Sciatic nerve (tissue), 2 donors: ENCODE data around the gene MIA. TPM values are rescaled to one million over a fixed set of nuclear protein-coding genes. Genes with fewer than 3 reads are reported as not detected.
"Not testable (repeated sequence)": the region's sequence is repeated elsewhere in the genome, so short reads cannot be mapped to it uniquely, and the experiment has no call there.

ENCODE experiments used
- ATAC-seq: fragments of 200-7000 bp; cut with Tn5 transposase; one replicate; pipeline ENCODE4 v1.9.1; 2020; ENCODE audit warnings: mild to moderate bottlenecking, moderate library complexity
- DNase-seq: peaks from one replicate; pipeline ENCODE4 v3.0.0-alpha.2; 2020; ENCODE audit warnings: low spot score
- intact Hi-C: fragments of 100-400 bp; cut with DNase I; formaldehyde crosslinking; loops from one replicate; pipeline ENCODE4 v1.14.2; 2022
- total RNA-seq: library from RNA; stranded (reverse); fragmentation: NEBNext Ultra II Directional; extraction: Animal tissue kit (Norgen Biotek cat#: 25700); gene quantifications from one replicate; pipeline ENCODE4 v1.2.1, GENCODE V29; 2021
- donor health status: DM: no; HTN: no; CAD: no.
- donor health status: DM: no; HTN: no; CAD: no.

The MIA gene
- total RNA-seq, 1 donor from 2014 or later: 173 TPM

- intact Hi-C loops: no loop called here
- DNase-seq (no peak), ATAC-seq (no peak)
These were observed 1.0 kb downstream of the MIA start for GRCh38 chr19:40776364-40776763.

GRCh38 chr19:40776932-40777644, 1.8 kb downstream of the MIA start:
- DNase-seq (peak; percentile 92), ATAC-seq (peak; percentile 91)
- intact Hi-C loops: no loop called here

GRCh38 chr19:40777645-40777936, 2.3 kb downstream of the MIA start:
- ATAC-seq (no peak), DNase-seq (no peak)
- intact Hi-C loops: no loop called here

- DNase-seq (peak; percentile 100), ATAC-seq (peak; percentile 97)
- intact Hi-C loops: no loop called here
These were observed 2.8 kb downstream of the MIA start, which contains the start of gene RAB4B for GRCh38 chr19:40777937-40778705. Gene RAB4B (plus strand): TSS chr19:40778247. CDS start chr19:40778376, 129 bp downstream.

- DNase-seq (no peak), ATAC-seq (no peak)
- intact Hi-C loops: no loop called here
These were observed 3.5 kb downstream of the MIA start for GRCh38 chr19:40778706-40779284.

GRCh38 chr19:40780582-40780981, 5.3 kb downstream of the MIA start:
- DNase-seq (no peak), ATAC-seq (no peak)
- intact Hi-C loops: no loop called here

GRCh38 chr19:40781140-40781539, 5.8 kb downstream of the MIA start:
- no peak for ATAC-seq
- intact Hi-C loops: no loop called here
- no peak for DNase-seq

- ATAC-seq: no peak
- intact Hi-C loops: no loop called here
- no peak for DNase-seq
These were observed 8.4 kb downstream of the MIA start for GRCh38 chr19:40783711-40784110.

GRCh38 chr19:40784146-40784545, 8.8 kb downstream of the MIA start:
- ATAC-seq, intact Hi-C loops, DNase-seq: not testable (repeated sequence)

- intact Hi-C loops: no loop called here
- DNase-seq (no peak), ATAC-seq (no peak)
These were observed 10.2 kb downstream of the MIA start for GRCh38 chr19:40785526-40785925.

- DNase-seq (no peak), ATAC-seq (no peak)
- intact Hi-C loops: no loop called here
These were observed 11.0 kb downstream of the MIA start for GRCh38 chr19:40786060-40787037.

- ATAC-seq: no peak
- intact Hi-C loops: no loop called here
These were observed 16.0 kb downstream of the MIA start for GRCh38 chr19:40791349-40791748.

GRCh38 chr19:40791996-40792395, 16.7 kb downstream of the MIA start:
- ATAC-seq: no peak
- intact Hi-C loops: no loop called here

More at GRCh38 chr19:40791349-40791748, 16.0 kb downstream of the MIA start:
- no peak for DNase-seq

GRCh38 chr19:40797166-40797962, 22.0 kb downstream of the MIA start:
- intact Hi-C loops: no loop called here
- ATAC-seq (no peak), DNase-seq (no peak)

More at GRCh38 chr19:40791996-40792395, 16.7 kb downstream of the MIA start:
- DNase-seq: no peak

- no peak for DNase-seq
- peak; percentile 37 for ATAC-seq
- intact Hi-C loops: no loop called here
These were observed 22.8 kb downstream of the MIA start for GRCh38 chr19:40797963-40798682.

- intact Hi-C loops: no loop called here
- ATAC-seq (peak; percentile 92), DNase-seq (peak; percentile 100)
These were observed 23.6 kb downstream of the MIA start, which contains the start of gene EGLN2 for GRCh38 chr19:40798683-40799557. Gene EGLN2 (plus strand): TSS chr19:40799191. CDS start chr19:40800573, 1,382 bp downstream.
